RWPE1 (cell line): ENCODE measurements around the gene HSCB.
"Not testable (repeated sequence)": the region's sequence is repeated elsewhere in the genome, so short reads cannot be mapped to it uniquely, and the experiment has no call there.

Source experiments
- CTCF ChIA-PET: fragments of 350-600 bp; sonication (Branson Sonifier 250); formaldehyde crosslinking; extraction: SDS; loops from one replicate; lab custom pipeline; 2021; lab: Yijun Ruan, JAX
- POLR2A ChIA-PET: fragments of 400-600 bp; formaldehyde crosslinking; extraction: SDS; loops from one replicate; lab custom pipeline; 2020; ENCODE audit warnings: antibody characterized with exemption; ENCODE audit not compliant: low non-redundant PET; lab: Yijun Ruan, JAX
- DNase-seq: peaks from one replicate; pipeline ENCODE4 v3.0.0; 2012; ENCODE audit warnings: low spot score
- H3K27ac ChIP-seq: fragments of 450-650 bp; 2 replicates; pipeline ENCODE4 v1.5.1; 2017
- TF ChIP-seq, protein P1 (sequence below): fragments of 450-650 bp; conservative IDR thresholded peaks from 2 replicates; pipeline ENCODE4 v1.5.1; 2017; ENCODE audit warnings: low read depth, mild to moderate bottlenecking

The HSCB gene, protein sequence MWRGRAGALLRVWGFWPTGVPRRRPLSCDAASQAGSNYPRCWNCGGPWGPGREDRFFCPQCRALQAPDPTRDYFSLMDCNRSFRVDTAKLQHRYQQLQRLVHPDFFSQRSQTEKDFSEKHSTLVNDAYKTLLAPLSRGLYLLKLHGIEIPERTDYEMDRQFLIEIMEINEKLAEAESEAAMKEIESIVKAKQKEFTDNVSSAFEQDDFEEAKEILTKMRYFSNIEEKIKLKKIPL

GRCh38 chr22:28741785-28742561, at the start of gene HSCB, which contains the start of gene CHEK2:
HSCB (plus strand) TSS chr22:28742039; CDS start chr22:28742096, 57 bp downstream.
CHEK2 (minus strand) TSS chr22:28741820; CDS start chr22:28734721, 7,099 bp downstream.
- ChIA-PET POLR2A (no interaction called here), CTCF (no interaction called here)
- peak; percentile 96 for DNase-seq
- H3K27ac ChIP-seq = peak within 1 kb of the TSS; percentile 95
- TF ChIP-seq, protein P1, sequence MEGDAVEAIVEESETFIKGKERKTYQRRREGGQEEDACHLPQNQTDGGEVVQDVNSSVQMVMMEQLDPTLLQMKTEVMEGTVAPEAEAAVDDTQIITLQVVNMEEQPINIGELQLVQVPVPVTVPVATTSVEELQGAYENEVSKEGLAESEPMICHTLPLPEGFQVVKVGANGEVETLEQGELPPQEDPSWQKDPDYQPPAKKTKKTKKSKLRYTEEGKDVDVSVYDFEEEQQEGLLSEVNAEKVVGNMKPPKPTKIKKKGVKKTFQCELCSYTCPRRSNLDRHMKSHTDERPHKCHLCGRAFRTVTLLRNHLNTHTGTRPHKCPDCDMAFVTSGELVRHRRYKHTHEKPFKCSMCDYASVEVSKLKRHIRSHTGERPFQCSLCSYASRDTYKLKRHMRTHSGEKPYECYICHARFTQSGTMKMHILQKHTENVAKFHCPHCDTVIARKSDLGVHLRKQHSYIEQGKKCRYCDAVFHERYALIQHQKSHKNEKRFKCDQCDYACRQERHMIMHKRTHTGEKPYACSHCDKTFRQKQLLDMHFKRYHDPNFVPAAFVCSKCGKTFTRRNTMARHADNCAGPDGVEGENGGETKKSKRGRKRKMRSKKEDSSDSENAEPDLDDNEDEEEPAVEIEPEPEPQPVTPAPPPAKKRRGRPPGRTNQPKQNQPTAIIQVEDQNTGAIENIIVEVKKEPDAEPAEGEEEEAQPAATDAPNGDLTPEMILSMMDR = 0 out of 2 replicates have a peak, but pooled peaks have one; percentile 24

GRCh38 chr22:28693041-28693760, 48.6 kb upstream of the HSCB start:
- H3K27ac ChIP-seq, POLR2A ChIA-PET, CTCF ChIA-PET, DNase-seq: not testable (repeated sequence)

GRCh38 chr22:28702891-28703290, 38.9 kb upstream of the HSCB start:
- ChIA-PET CTCF (no interaction called here), POLR2A (no interaction called here)
- H3K27ac ChIP-seq = no peak overlapping the region
- TF ChIP-seq, protein P1 = no peak
- DNase-seq = no peak

DNA sequence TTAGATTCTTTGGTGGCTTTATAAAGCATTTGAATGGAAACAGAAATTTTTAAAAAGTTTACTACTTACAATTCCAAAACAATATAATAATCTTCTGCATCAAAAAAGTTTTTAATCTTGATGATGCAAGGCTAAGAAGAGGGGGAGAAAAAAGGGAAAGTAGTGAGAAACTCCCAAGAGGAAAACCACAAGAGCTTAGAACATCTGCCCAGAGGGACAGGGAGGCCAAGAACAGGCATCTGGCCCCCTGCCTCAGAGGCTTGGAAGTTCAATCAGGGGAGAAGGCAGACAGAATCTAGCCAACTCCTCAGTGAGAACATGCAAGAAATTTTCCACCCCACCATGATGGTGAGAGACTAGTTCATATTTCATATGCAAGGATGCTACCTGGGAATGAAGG, 38.4 kb upstream of the HSCB start:
- CTCF ChIA-PET = interaction anchor here (0.6 kb wide), 1 partner anchor 109 kb away, joined by 3 read pairs; no protein-coding TSS in a partner anchor
- TF ChIP-seq, protein P1 = no peak
- no peak for DNase-seq
- POLR2A ChIA-PET = no interaction called here
- H3K27ac ChIP-seq = no peak overlapping the region

- ChIA-PET CTCF (no interaction called here), POLR2A (no interaction called here)
Measured at GRCh38 chr22:28706845-28707244, 35.0 kb upstream of the HSCB start.

GRCh38 chr22:28710107-28710506, 31.7 kb upstream of the HSCB start:
- H3K27ac ChIP-seq = peak overlapping the region; percentile 89
- TF ChIP-seq, protein P1 = no peak
- DNase-seq = no peak
- CTCF ChIA-PET = interaction anchor here (0.8 to 1.0 kb wide), 2 partner anchors 103 to 109 kb away, joined by 3 to 5 read pairs; no protein-coding TSS in a partner anchor
- POLR2A ChIA-PET = no interaction called here

More at GRCh38 chr22:28706845-28707244, 35.0 kb upstream of the HSCB start:
- TF ChIP-seq, protein P1 = no peak
- H3K27ac ChIP-seq = no peak overlapping the region; the same call in 1 of the 2 replicates
- DNase-seq = no peak
